ENCODE measurements around the gene HEG1.

The HEG1 gene

GRCh38 chr3:125043599-125044151 lies 12.1 kb downstream of the HEG1 start:
- TF ChIP-seq TAF1 (IDR thresholded peaks at IDR 0.05; ENCODE audit: low read depth, low read length) = no peak
- FAIRE-seq (no peak), DNase-seq (ENCODE audit: insufficient read length, low spot score) (no peak)

GRCh38 chr3:125042725-125043406 lies 12.9 kb downstream of the HEG1 start:
- DNase-seq (ENCODE audit: insufficient read length, low spot score) = no peak
- TF ChIP-seq POU2F2 (IDR thresholded peaks at IDR 0.05; ENCODE audit: low read depth, low read length) (no peak), POLR2A (IDR thresholded peaks at IDR 0.05; ENCODE audit: low read depth, low read length) (no peak), SPI1 (IDR thresholded peaks at IDR 0.05; ENCODE audit: low read depth, low read length) (no peak), POLR2AphosphoS5 (IDR thresholded peaks at IDR 0.05; ENCODE audit: low read depth, low read length) (no peak), PAX5 (IDR thresholded peaks at IDR 0.05; ENCODE audit: insufficient read depth, low read length, severe bottlenecking) (no peak), TAF1 (IDR thresholded peaks at IDR 0.05; ENCODE audit: low read depth, low read length) (no peak)
- no peak for FAIRE-seq

GRCh38 chr3:125039131-125040100 lies 16.4 kb downstream of the HEG1 start:
- no peak for DNase-seq (ENCODE audit: insufficient read length, low spot score)
- no peak for FAIRE-seq

GRCh38 chr3:125037498-125038150 lies 18.2 kb downstream of the HEG1 start:
- DNase-seq (ENCODE audit: insufficient read length, low spot score) (no peak), FAIRE-seq (peak; percentile 31)
- no peak for TF ChIP-seq POLR2AphosphoS5 (IDR thresholded peaks at IDR 0.05; ENCODE audit: low read depth, low read length)
- TF ChIP-seq TAF1 (IDR thresholded peaks at IDR 0.05; ENCODE audit: low read depth, low read length) = no peak
- TF ChIP-seq POLR2A (IDR thresholded peaks at IDR 0.05; ENCODE audit: low read depth, low read length) = no peak
- TF ChIP-seq SPI1 (IDR thresholded peaks at IDR 0.05; ENCODE audit: low read depth, low read length) = no peak
- no peak for TF ChIP-seq PAX5 (IDR thresholded peaks at IDR 0.05; ENCODE audit: insufficient read depth, low read length, severe bottlenecking)
- no peak for TF ChIP-seq POU2F2 (IDR thresholded peaks at IDR 0.05; ENCODE audit: low read depth, low read length)

More at GRCh38 chr3:125039131-125040100, 16.4 kb downstream of the HEG1 start:
- TF ChIP-seq PAX5 (IDR thresholded peaks at IDR 0.05; ENCODE audit: insufficient read depth, low read length, severe bottlenecking) = no peak
- no peak for TF ChIP-seq TAF1 (IDR thresholded peaks at IDR 0.05; ENCODE audit: low read depth, low read length)
- TF ChIP-seq SPI1 (IDR thresholded peaks at IDR 0.05; ENCODE audit: low read depth, low read length) = no peak
- TF ChIP-seq POU2F2 (IDR thresholded peaks at IDR 0.05; ENCODE audit: low read depth, low read length) = no peak
- TF ChIP-seq POLR2AphosphoS5 (IDR thresholded peaks at IDR 0.05; ENCODE audit: low read depth, low read length) = no peak
- TF ChIP-seq POLR2A (IDR thresholded peaks at IDR 0.05; ENCODE audit: low read depth, low read length) = no peak

GRCh38 chr3:125035217-125035616 lies 20.6 kb downstream of the HEG1 start:
- TF ChIP-seq PAX5 (IDR thresholded peaks at IDR 0.05; ENCODE audit: insufficient read depth, low read length, severe bottlenecking) = no peak
- TF ChIP-seq TAF1 (IDR thresholded peaks at IDR 0.05; ENCODE audit: low read depth, low read length) = no peak
- TF ChIP-seq POU2F2 (IDR thresholded peaks at IDR 0.05; ENCODE audit: low read depth, low read length) = no peak
- TF ChIP-seq SPI1 (IDR thresholded peaks at IDR 0.05; ENCODE audit: low read depth, low read length) = no peak
- no peak for TF ChIP-seq POLR2AphosphoS5 (IDR thresholded peaks at IDR 0.05; ENCODE audit: low read depth, low read length)
- no peak for TF ChIP-seq POLR2A (IDR thresholded peaks at IDR 0.05; ENCODE audit: low read depth, low read length)
- FAIRE-seq (peak; percentile 62), DNase-seq (ENCODE audit: insufficient read length, low spot score) (no peak)

- DNase-seq (ENCODE audit: insufficient read length, low spot score) = no peak
- no peak for FAIRE-seq
- TF ChIP-seq PAX5 (IDR thresholded peaks at IDR 0.05; ENCODE audit: insufficient read depth, low read length, severe bottlenecking) (no peak), POLR2A (IDR thresholded peaks at IDR 0.05; ENCODE audit: low read depth, low read length) (no peak), POU2F2 (IDR thresholded peaks at IDR 0.05; ENCODE audit: low read depth, low read length) (no peak), SPI1 (IDR thresholded peaks at IDR 0.05; ENCODE audit: low read depth, low read length) (no peak), TAF1 (IDR thresholded peaks at IDR 0.05; ENCODE audit: low read depth, low read length) (no peak)
Observed at GRCh38 chr3:125033616-125034015, 22.2 kb downstream of the HEG1 start.

GRCh38 chr3:125033135-125033534 lies 22.7 kb downstream of the HEG1 start:
- DNase-seq (ENCODE audit: insufficient read length, low spot score) (no peak), FAIRE-seq (no peak)
- TF ChIP-seq POLR2AphosphoS5 (IDR thresholded peaks at IDR 0.05; ENCODE audit: low read depth, low read length) (no peak), SPI1 (IDR thresholded peaks at IDR 0.05; ENCODE audit: low read depth, low read length) (no peak), POU2F2 (IDR thresholded peaks at IDR 0.05; ENCODE audit: low read depth, low read length) (no peak), TAF1 (IDR thresholded peaks at IDR 0.05; ENCODE audit: low read depth, low read length) (no peak), POLR2A (IDR thresholded peaks at IDR 0.05; ENCODE audit: low read depth, low read length) (no peak), PAX5 (IDR thresholded peaks at IDR 0.05; ENCODE audit: insufficient read depth, low read length, severe bottlenecking) (no peak)

GRCh38 chr3:125032683-125033082 lies 23.1 kb downstream of the HEG1 start:
- TF ChIP-seq POLR2AphosphoS5 (IDR thresholded peaks at IDR 0.05; ENCODE audit: low read depth, low read length) (no peak), TAF1 (IDR thresholded peaks at IDR 0.05; ENCODE audit: low read depth, low read length) (no peak), PAX5 (IDR thresholded peaks at IDR 0.05; ENCODE audit: insufficient read depth, low read length, severe bottlenecking) (no peak), POU2F2 (IDR thresholded peaks at IDR 0.05; ENCODE audit: low read depth, low read length) (no peak), SPI1 (IDR thresholded peaks at IDR 0.05; ENCODE audit: low read depth, low read length) (no peak), POLR2A (IDR thresholded peaks at IDR 0.05; ENCODE audit: low read depth, low read length) (no peak)
- no peak for DNase-seq (ENCODE audit: insufficient read length, low spot score)
- FAIRE-seq = no peak

All from GM12891 (cell line).